HG03095 (cell line): ENCODE results near the gene INSC.
A peak's percentile ranks its signal among the peaks of the same experiment; 100 is the strongest.
"Not testable (repeated sequence)": the region's sequence is repeated elsewhere in the genome, so short reads cannot be mapped to it uniquely, and the experiment has no call there.

Source experiments
- ATAC-seq: cut with Tn5 transposase; IDR thresholded peaks from one replicate; pipeline ENCODE4 v1.9.1; 2021; ENCODE audit warnings: moderate library complexity; ENCODE audit not compliant: unreplicated experiment

Gene INSC

GRCh38 chr11:15114501-15115475 is at the start of gene INSC:
Gene INSC, plus strand, starts transcription at chr11:15114923. Its CDS starts 34,252 bp downstream, at chr11:15149175.
- no peak for ATAC-seq

- not testable (repeated sequence) for ATAC-seq
Observed at GRCh38 chr11:15069751-15070150, 45.0 kb upstream of the INSC start.

- ATAC-seq: no peak
Observed at GRCh38 chr11:15071556-15072255, 43.0 kb upstream of the INSC start.

GRCh38 chr11:15072551-15073143 is 42.1 kb upstream of the INSC start:
- ATAC-seq: no peak

- ATAC-seq: no peak
Observed at GRCh38 chr11:15073361-15074205, 41.1 kb upstream of the INSC start, which contains the start of gene CALCB. Gene CALCB, plus strand, starts transcription at chr11:15073593. Its CDS starts 1,126 bp downstream, at chr11:15074719.

- ATAC-seq: peak; percentile 91
Observed at GRCh38 chr11:15074206-15075161, 40.2 kb upstream of the INSC start.

- ATAC-seq: no peak
Observed at GRCh38 chr11:15075162-15075526, 39.6 kb upstream of the INSC start.

GRCh38 chr11:15091175-15091574 is 23.5 kb upstream of the INSC start:
- ATAC-seq: no peak

- no peak for ATAC-seq
Observed at GRCh38 chr11:15091625-15092024, 23.1 kb upstream of the INSC start.

- no peak for ATAC-seq
Observed at GRCh38 chr11:15093432-15093831, 21.3 kb upstream of the INSC start.

- ATAC-seq: no peak
Observed at GRCh38 chr11:15095736-15096228, 18.9 kb upstream of the INSC start.

GRCh38 chr11:15097411-15097810 is 17.3 kb upstream of the INSC start:
- no peak for ATAC-seq

GRCh38 chr11:15099267-15099666 is 15.5 kb upstream of the INSC start:
- no peak for ATAC-seq

GRCh38 chr11:15101072-15101709 is 13.5 kb upstream of the INSC start:
- ATAC-seq: peak; percentile 91

- no peak for ATAC-seq
Observed at GRCh38 chr11:15104166-15104565, 10.6 kb upstream of the INSC start.

- ATAC-seq: no peak
Observed at GRCh38 chr11:15106201-15106965, 8.3 kb upstream of the INSC start.

GRCh38 chr11:15107730-15108515 is 6.8 kb upstream of the INSC start:
- peak; percentile 51 for ATAC-seq
